Astrocyte of the spinal cord (primary cell): Measurements from ENCODE around the gene SLC1A3.

Experiments used
- DNase-seq: peaks from one replicate; pipeline ENCODE4 v3.0.0; 2011; ENCODE audit warnings: low read depth, low spot score
- H3K4me3 ChIP-seq: 2 replicates; pipeline ENCODE4 v1.5.1; 2011; ENCODE audit warnings: low read depth, mild to moderate bottlenecking, low read length, moderate library complexity
- in situ Hi-C: cut with HindIII; loops from 2 replicates; pipeline ENCODE4 v1.10.0; 2017; ENCODE audit warnings: low sequenced_read_pairs
- TF ChIP-seq, protein P1 (sequence below): IDR thresholded peaks from 2 replicates; pipeline ENCODE4 v1.5.1; 2012; ENCODE audit warnings: low read depth, mild to moderate bottlenecking, low read length, inconsistent platforms

SLC1A3 gene

GRCh38 chr5:36614657-36615308 lies 8.4 kb downstream of the SLC1A3 start:
- in situ Hi-C loops: no loop called here
- DNase-seq: no peak
- H3K4me3 ChIP-seq: no peak overlapping the region
- TF ChIP-seq, protein P1, sequence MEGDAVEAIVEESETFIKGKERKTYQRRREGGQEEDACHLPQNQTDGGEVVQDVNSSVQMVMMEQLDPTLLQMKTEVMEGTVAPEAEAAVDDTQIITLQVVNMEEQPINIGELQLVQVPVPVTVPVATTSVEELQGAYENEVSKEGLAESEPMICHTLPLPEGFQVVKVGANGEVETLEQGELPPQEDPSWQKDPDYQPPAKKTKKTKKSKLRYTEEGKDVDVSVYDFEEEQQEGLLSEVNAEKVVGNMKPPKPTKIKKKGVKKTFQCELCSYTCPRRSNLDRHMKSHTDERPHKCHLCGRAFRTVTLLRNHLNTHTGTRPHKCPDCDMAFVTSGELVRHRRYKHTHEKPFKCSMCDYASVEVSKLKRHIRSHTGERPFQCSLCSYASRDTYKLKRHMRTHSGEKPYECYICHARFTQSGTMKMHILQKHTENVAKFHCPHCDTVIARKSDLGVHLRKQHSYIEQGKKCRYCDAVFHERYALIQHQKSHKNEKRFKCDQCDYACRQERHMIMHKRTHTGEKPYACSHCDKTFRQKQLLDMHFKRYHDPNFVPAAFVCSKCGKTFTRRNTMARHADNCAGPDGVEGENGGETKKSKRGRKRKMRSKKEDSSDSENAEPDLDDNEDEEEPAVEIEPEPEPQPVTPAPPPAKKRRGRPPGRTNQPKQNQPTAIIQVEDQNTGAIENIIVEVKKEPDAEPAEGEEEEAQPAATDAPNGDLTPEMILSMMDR: no peak

- H3K4me3 ChIP-seq: no peak overlapping the region
- DNase-seq: no peak
- TF ChIP-seq, protein P1: no peak
- in situ Hi-C loops: no loop called here
These were observed 12.7 kb downstream of the SLC1A3 start for GRCh38 chr5:36619012-36619635.

DNA sequence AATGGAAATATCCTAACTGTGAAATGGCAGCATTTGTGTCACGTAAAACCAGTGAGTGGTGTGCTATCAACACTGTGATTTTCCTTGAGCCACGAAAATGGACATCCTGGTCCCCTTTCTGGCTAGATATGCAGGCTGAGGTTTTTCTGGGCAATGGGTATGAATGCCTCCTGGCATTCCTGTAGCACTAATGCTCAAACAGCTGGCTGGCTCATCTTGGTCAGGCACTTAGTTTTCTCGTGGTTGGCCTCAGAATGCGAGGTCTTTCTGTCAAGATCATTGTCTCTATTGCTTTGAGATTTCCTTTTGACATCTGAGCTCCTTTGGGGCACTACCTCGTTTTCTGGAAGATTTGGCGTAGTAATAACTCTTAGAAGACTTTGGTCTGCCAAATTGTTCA lies 15.6 kb downstream of the SLC1A3 start:
- TF ChIP-seq, protein P1: no peak
- no peak for DNase-seq
- no peak overlapping the region for H3K4me3 ChIP-seq
- in situ Hi-C loops: no loop called here

GRCh38 chr5:36623832-36624231 lies 17.4 kb downstream of the SLC1A3 start:
- in situ Hi-C loops: no loop called here
- H3K4me3 ChIP-seq: no peak overlapping the region

DNA sequence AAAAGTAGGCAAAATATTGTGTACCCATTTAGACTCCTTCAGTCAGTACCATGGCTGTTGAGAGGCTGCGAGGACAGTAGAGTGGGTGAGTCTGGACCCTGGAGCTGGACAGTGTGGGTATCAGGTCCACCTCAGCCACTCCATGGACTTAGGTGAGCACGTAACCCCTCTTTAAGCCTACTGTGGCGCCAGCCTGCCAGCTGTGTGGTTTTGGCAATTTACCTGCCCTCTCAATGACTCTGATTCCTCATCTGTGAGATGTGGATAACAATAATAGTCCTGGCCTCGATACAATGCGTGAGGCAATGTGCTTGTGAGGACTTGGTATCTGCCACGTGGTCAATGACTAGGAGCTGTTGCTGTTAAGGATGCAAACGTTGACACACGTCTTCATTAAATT lies 17.9 kb downstream of the SLC1A3 start:
- in situ Hi-C loops: no loop called here
- no peak overlapping the region for H3K4me3 ChIP-seq
- TF ChIP-seq, protein P1: no peak
- DNase-seq: no peak

More at GRCh38 chr5:36623832-36624231, 17.4 kb downstream of the SLC1A3 start:
- TF ChIP-seq, protein P1: no peak
- DNase-seq: no peak

DNA sequence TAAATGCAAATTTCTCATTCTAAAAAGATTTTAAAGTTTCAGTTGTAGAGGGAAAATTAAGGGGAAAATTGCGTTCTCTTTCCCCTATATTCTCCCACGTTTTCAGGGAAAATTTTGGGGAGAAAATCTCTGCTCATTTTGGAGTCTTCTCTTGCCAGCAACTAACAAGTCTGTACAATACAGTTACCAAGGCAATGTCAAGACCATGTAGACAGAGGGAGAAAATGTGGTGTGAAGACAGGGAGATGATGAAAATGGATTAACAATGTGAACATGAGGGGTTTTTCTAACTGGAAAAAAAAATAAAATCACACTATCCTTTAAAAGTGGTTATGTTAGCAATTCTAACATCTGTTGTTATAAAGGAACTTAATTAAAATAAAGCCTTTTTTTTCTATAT lies 22.3 kb downstream of the SLC1A3 start:
- in situ Hi-C loops: no loop called here
- TF ChIP-seq, protein P1: no peak
- DNase-seq: no peak
- no peak overlapping the region for H3K4me3 ChIP-seq
